ENCODE results near the gene ARMC10.
"Not testable (repeated sequence)": the region's sequence is repeated elsewhere in the genome, so short reads cannot be mapped to it uniquely, and the experiment has no call there.

ARMC10 gene

GRCh38 chr7:103078226-103078625 is 3.3 kb downstream of the ARMC10 start:
- not testable (repeated sequence) for DNase-seq (ENCODE audit: low spot score)

- no peak for DNase-seq (ENCODE audit: low spot score)
Measured at GRCh38 chr7:103079836-103080235, 4.9 kb downstream of the ARMC10 start.

- no peak for DNase-seq (ENCODE audit: low spot score)
Measured at GRCh38 chr7:103080923-103081322, 6.0 kb downstream of the ARMC10 start.

GRCh38 chr7:103082497-103082896 is 7.6 kb downstream of the ARMC10 start:
- DNase-seq (ENCODE audit: low spot score): no peak

- no peak for DNase-seq (ENCODE audit: low spot score)
Measured at GRCh38 chr7:103083210-103083609, 8.3 kb downstream of the ARMC10 start.

- DNase-seq (ENCODE audit: low spot score): not testable (repeated sequence)
Measured at GRCh38 chr7:103092321-103092720, 17.4 kb downstream of the ARMC10 start.

- no peak for DNase-seq (ENCODE audit: low spot score)
Measured at GRCh38 chr7:103093429-103093828, 18.5 kb downstream of the ARMC10 start.

- no peak for DNase-seq (ENCODE audit: low spot score)
Measured at GRCh38 chr7:103094102-103094501, 19.2 kb downstream of the ARMC10 start.

GRCh38 chr7:103095558-103095957 is 20.6 kb downstream of the ARMC10 start:
- DNase-seq (ENCODE audit: low spot score): not testable (repeated sequence)

- DNase-seq (ENCODE audit: low spot score): no peak
Measured at GRCh38 chr7:103097041-103097440, 22.1 kb downstream of the ARMC10 start.

- no peak for DNase-seq (ENCODE audit: low spot score)
Measured at GRCh38 chr7:103100348-103100747, 25.4 kb downstream of the ARMC10 start.

- no peak for DNase-seq (ENCODE audit: low spot score)
Measured at GRCh38 chr7:103101543-103101942, 26.6 kb downstream of the ARMC10 start.

- DNase-seq (ENCODE audit: low spot score): no peak
Measured at GRCh38 chr7:103106005-103106702, 31.2 kb downstream of the ARMC10 start.

GRCh38 chr7:103106703-103107070 is 31.7 kb downstream of the ARMC10 start:
- not testable (repeated sequence) for DNase-seq (ENCODE audit: low spot score)

GRCh38 chr7:103113164-103113563 is 38.2 kb downstream of the ARMC10 start:
- peak; percentile 89 for DNase-seq (ENCODE audit: low spot score)

GRCh38 chr7:103114576-103115008 is 39.7 kb downstream of the ARMC10 start:
- DNase-seq (ENCODE audit: low spot score): no peak

- DNase-seq (ENCODE audit: low spot score): no peak
Measured at GRCh38 chr7:103115771-103116170, 40.8 kb downstream of the ARMC10 start.

- no peak for DNase-seq (ENCODE audit: low spot score)
Measured at GRCh38 chr7:103116511-103116910, 41.6 kb downstream of the ARMC10 start.

GRCh38 chr7:103116991-103117390 is 42.1 kb downstream of the ARMC10 start:
- no peak for DNase-seq (ENCODE audit: low spot score)

GRCh38 chr7:103117465-103117864 is 42.5 kb downstream of the ARMC10 start:
- no peak for DNase-seq (ENCODE audit: low spot score)

GRCh38 chr7:103119791-103120291 is 44.9 kb downstream of the ARMC10 start:
- DNase-seq (ENCODE audit: low spot score): no peak

- no peak for DNase-seq (ENCODE audit: low spot score)
Measured at GRCh38 chr7:103120362-103120761, 45.4 kb downstream of the ARMC10 start.

GRCh38 chr7:103121641-103122040 is 46.7 kb downstream of the ARMC10 start:
- DNase-seq (ENCODE audit: low spot score): no peak

- no peak for DNase-seq (ENCODE audit: low spot score)
Measured at GRCh38 chr7:103123529-103123928, 48.6 kb downstream of the ARMC10 start.
